ENCODE measurements around the gene CCL18.
"Not testable (repeated sequence)": the region's sequence is repeated elsewhere in the genome, so short reads cannot be mapped to it uniquely, and the experiment has no call there.

DNA sequence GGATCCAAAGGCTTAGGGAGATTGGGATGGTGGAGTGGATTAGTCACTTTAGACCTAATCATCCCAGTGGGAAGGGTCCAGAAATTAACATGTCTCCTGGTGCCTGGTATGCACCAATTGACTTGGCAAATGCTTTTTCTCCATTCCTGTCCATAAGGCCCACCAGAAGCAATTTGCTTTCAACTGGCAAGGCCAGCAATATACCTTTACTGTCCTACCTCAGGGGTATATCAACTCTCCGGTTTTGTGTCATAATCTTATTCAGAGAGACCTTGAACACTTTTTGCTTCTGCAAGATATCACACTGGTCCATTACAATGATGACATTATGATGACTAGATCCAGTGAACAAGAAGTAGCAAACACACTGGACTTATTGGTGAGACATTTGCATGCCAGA is 49.1 kb downstream of the CCL18 start:
- TF ChIP-seq, protein P1, sequence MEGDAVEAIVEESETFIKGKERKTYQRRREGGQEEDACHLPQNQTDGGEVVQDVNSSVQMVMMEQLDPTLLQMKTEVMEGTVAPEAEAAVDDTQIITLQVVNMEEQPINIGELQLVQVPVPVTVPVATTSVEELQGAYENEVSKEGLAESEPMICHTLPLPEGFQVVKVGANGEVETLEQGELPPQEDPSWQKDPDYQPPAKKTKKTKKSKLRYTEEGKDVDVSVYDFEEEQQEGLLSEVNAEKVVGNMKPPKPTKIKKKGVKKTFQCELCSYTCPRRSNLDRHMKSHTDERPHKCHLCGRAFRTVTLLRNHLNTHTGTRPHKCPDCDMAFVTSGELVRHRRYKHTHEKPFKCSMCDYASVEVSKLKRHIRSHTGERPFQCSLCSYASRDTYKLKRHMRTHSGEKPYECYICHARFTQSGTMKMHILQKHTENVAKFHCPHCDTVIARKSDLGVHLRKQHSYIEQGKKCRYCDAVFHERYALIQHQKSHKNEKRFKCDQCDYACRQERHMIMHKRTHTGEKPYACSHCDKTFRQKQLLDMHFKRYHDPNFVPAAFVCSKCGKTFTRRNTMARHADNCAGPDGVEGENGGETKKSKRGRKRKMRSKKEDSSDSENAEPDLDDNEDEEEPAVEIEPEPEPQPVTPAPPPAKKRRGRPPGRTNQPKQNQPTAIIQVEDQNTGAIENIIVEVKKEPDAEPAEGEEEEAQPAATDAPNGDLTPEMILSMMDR (conservative IDR thresholded peaks at IDR 0.05; ENCODE audit: low read length) = not testable (repeated sequence)
- not testable (repeated sequence) for TF ChIP-seq EZH2phosphoT487 (IDR thresholded peaks at IDR 0.05; ENCODE audit: borderline replicate concordance, low read depth, low read length)
